Adrenal gland (tissue), 5 donors: Measurements from ENCODE around the gene BSND.

Experiments used
- POLR2A ChIP-seq, 2 donors: fragments of 450-650 bp; IDR thresholded peaks; one replicate each; pipeline ENCODE4 v1.6.1; 2017; ENCODE audit warnings: antibody characterized with exemption in 2 of 2, mild to moderate bottlenecking in 2 of 2, moderate library complexity in 1 of 2
- TF ChIP-seq, protein P1 (sequence below), 6 experiments: fragments of 450-650 bp in 4 of 6; fragments of 200-600 bp in 2 of 6; sonication (generic) in 1 of 6; IDR thresholded peaks; 1 replicate in 5 of 6; 2 replicates in 1 of 6; pipeline versions ENCODE4 v1.5.1 to v1.8.0; 2016 to 2021; ENCODE audit warnings: antibody characterized with exemption in 6 of 6, mild to moderate bottlenecking in 2 of 6, moderate library complexity in 1 of 6
- donor health status: DM: no; HTN: no; CAD: no.

DNA sequence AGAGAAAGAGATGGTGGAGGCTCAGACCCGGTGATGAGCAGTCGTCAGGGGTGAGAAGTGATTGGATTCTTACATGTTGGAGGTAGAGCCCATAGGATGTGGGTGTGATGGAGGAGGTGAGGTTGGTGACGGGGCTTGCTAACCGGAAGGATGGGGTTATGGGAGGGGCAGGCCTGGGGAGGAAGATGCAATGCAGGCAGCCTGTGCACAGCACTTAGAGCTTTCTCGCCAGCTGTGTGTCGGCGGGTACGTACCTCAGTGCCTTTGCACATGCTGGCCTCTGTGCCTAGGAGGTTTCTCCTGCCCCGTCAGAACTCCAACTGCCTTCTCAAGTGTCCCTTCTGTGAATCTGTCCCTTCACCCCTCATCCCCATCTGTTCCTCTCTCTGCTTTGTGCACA is 2.9 kb upstream of the BSND start:
- TF ChIP-seq, protein P1, sequence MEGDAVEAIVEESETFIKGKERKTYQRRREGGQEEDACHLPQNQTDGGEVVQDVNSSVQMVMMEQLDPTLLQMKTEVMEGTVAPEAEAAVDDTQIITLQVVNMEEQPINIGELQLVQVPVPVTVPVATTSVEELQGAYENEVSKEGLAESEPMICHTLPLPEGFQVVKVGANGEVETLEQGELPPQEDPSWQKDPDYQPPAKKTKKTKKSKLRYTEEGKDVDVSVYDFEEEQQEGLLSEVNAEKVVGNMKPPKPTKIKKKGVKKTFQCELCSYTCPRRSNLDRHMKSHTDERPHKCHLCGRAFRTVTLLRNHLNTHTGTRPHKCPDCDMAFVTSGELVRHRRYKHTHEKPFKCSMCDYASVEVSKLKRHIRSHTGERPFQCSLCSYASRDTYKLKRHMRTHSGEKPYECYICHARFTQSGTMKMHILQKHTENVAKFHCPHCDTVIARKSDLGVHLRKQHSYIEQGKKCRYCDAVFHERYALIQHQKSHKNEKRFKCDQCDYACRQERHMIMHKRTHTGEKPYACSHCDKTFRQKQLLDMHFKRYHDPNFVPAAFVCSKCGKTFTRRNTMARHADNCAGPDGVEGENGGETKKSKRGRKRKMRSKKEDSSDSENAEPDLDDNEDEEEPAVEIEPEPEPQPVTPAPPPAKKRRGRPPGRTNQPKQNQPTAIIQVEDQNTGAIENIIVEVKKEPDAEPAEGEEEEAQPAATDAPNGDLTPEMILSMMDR (IDR thresholded peaks at IDR 0.05): no peak
- TF ChIP-seq POLR2A (IDR thresholded peaks at IDR 0.05): no peak
